Astrocyte of the hippocampus (primary cell): ENCODE results near the gene FAAP24.
"Not testable (repeated sequence)": the region's sequence is repeated elsewhere in the genome, so short reads cannot be mapped to it uniquely, and the experiment has no call there.

Source experiments
- DNase-seq: peaks from one replicate; pipeline ENCODE4 v3.0.0; 2011; ENCODE audit warnings: low read depth, low spot score

FAAP24 gene, protein sequence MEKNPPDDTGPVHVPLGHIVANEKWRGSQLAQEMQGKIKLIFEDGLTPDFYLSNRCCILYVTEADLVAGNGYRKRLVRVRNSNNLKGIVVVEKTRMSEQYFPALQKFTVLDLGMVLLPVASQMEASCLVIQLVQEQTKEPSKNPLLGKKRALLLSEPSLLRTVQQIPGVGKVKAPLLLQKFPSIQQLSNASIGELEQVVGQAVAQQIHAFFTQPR

DNA sequence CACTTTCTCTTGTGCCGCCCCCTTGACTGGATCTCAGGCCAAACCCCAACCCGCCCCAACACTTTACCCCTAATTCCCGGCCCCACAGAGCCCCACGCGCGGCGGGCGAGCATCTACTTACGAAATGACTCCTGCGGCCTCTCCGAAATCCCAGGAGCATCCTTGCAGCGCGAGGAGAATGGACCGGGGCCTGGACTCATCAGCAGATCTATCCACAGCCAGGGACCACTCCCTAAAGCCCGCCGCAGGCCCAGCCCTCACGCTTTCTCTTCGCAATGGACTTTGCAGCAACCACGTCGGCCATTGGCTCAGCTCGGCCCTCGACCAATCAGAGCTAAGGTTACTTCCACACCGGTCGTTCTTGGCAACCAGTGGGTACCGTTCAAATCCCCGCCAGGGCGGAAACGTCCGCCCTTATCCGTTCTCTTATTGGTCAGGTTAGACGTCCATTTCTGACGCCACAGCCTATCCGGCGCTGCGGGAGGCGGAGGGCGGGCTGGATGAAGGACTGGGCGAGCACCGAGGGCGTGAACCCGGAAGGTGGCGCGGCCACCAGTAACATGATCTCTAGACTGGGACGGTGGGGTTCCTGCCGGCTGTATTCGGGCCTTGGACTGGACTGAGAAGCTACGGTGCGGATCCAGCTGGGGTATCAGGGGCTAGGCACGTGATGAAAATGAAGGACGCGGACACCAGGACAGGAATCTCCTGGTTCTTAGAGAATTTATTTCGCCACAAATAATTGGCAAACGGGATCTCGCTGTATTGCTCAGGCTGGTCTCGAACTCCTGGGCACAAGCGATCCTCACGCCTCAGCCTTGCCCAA is at the start of gene FAAP24, which contains the start of gene CEP89:
Gene FAAP24 (plus strand): TSS at position 528 of the 826 bp plus-strand sequence. CDS start 955 bp downstream, outside the sequence.
Gene CEP89 (minus strand): TSS at position 244 of the 826 bp plus-strand sequence. CDS start 84 bp downstream, at position 160.
- DNase-seq, result peak; percentile 100

DNA sequence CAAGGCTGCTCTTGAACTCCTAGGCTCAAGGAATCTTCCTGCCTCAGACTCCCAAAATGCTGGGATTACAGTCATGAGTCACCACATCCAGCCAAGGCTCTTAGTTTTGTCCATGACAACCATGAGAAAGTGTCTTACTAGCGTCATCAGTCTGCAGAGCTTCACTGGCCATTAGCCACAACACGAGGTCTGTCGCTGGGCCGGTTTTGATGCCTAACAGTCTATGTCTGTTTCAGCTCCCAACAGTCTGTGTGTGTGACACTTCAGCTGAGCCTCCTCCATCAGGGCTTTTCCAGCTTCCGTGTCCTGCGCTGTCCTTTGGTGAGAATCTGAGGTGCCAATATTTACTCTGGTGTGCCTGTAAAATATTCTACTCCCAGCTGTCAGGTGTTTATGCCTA is 47.8 kb upstream of the FAAP24 start:
- no peak for DNase-seq

DNA sequence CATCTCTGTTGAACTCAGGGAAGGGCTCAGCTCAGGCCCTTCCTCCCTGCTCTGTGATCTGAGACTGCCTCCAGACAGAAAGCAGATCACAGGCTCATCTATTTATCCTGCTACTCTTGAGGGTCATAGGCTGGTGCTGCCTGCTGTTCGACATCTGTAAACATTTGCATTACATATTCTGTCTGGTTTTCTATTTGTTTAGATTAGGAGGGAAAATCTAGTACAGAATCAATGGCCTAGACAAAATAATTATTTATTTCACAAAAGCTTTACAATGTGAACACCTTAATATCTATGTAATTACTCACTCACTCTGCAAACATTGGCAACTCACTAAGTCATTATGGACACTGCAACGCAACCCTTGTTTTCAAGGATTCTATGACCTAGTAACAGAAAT is 43.2 kb upstream of the FAAP24 start:
- DNase-seq, result no peak

DNA sequence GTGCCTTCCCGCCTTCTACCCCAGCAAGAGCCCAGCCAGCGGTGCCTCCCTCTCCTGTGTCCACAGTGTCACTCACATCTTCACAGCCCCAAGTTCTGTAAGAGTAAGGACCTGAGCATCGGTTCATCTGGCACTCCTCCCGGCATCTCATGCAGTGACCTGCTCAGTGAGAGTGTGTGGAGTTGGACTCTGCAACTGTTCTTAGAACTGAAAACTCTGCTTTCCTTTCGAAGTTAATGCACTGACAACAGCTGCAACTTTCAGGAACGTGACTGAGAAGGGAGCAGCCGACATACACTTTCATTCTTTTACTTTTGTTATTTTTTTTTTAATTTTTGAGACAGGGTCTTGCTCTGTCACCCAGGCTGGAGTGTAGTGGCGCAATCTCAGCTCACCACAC is 41.5 kb upstream of the FAAP24 start:
- no peak for DNase-seq

DNA sequence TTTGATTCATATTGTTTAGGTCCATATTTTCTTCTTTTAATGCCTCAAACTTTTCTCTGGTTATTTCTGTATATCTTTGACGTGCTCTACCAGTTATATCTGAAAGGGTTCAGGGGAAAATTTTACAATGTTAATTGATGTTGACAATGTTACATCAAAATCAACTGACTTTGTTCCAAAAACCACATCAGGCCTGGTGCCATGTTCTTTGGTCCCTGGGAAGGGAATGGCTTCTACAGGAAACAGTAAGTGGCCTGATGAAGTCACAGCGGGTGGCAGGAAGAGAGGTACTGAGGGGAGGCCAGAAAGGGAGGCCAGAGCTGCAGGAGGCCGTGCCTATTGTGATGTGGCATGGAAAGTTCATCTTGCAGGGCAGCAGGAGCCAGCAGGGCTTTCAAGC is 38.5 kb upstream of the FAAP24 start:
- DNase-seq, result no peak

DNA sequence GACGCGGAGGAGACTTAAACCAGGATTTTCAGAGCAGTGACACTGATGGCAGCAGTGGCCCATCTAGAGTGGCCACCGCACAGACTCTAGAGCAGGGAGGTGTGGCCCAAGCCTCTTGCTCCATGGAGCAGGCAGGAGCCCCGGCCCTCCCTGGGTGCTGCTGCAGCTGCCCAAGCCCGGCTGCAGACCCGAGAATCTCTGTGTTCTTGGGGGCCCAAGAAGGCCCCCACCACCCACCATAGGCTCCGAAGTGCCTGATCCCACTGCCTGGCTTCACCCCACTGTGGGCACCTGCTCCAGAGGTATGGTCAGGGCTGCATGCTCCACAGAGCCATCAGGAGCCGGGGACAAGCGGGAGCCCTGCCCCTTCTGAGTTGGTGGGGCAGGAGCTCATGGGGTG is 36.4 kb upstream of the FAAP24 start:
- no peak for DNase-seq

DNA sequence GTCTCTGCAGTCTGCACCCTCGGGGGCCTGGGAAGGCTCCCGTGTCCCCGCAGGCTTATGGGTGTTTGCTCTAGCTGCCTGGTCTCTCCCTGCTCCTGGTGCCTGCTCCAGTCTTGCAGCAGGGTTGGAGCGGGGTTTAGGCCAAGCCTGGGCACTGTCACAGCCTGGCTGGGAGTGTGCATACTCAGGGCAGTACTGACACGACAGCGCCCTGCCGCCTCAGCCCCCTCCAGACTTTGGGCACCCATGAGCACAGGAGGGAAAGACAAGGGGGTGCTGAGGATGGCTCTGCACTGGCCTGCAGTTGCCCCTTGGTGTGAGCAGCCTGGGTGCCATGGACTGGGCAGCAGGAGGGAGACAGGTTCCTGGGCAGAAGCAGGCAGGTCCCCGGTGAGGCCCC is 36.0 kb upstream of the FAAP24 start:
- no peak for DNase-seq

DNA sequence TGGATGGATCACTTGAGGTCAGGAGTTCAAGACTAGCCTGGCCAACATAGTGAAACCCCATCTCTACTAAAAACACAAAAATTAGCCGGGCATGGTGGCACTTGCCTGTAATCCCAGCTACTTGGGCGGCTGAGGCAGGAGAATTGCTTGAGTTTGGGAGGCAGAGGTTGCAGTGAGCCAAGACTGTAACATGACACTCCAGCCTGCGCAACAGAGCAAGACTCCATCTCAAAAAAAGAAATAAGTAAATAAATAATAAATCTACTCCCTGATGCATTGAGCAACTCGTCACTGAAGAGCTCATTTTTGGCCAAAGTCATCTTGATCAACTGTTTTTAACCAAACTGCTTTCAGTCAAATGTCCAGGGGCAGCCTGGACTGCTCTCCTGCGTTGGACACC is 30.8 kb upstream of the FAAP24 start:
- not testable (repeated sequence) for DNase-seq

DNA sequence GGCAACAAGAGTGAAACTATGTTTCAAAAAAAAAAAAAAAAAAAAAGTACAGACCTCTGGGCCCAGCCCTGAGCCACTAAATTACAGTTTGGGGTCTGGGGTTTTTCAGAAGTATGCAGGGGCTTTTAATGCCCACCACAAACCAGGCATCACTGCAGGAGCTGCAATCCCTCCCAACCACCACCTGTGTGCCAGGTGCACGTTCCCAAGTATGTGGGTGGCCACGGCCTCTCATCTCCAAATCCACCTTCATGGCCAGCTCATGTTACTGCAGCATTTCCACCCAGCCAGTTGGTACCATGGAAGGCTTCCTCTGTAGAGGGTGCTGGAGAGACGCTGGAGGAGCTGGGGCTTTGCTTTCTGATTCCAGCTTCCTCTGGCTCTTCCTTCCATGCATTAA is 26.8 kb upstream of the FAAP24 start:
- no peak for DNase-seq

DNA sequence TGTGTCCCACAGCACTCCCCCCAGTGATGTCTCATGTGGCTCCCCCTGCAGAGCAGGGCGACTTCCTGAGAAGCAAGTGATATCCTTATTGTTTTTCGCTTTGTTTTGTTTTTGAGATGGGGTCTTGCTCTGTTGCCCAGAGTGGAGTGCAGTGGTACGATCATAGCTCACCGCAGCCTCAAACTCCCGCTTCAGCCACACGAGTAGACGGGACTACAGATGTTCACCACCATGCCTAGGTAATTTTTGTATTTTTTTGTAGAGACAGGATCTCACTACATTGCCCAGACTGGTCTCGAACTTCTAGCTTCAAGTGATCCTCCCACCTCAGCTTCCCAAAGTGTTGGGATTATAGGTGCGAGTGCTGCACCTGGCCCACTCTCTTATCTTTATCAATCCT is 5.3 kb upstream of the FAAP24 start:
- no peak for DNase-seq

DNA sequence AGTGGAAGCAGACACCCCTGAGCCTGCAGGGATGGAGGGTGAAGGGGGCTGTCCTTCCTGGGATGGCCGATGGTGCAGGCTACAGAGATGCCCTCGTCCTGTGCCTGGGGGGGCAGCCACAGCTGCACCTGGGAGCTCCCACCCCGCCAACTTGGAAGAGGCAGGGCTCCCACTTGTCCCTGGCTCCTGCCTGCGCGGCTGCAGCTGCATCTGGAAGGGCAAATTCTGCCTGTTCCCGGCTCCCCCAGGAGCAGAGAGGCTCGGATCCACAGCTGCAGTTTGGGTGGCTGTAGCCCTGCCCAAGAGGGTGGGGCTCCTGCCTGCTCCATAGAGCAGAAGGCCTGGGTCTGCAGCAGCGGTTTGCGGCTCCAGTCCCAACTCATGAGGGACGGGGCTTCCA is 2.5 kb upstream of the FAAP24 start:
- DNase-seq, result no peak

DNA sequence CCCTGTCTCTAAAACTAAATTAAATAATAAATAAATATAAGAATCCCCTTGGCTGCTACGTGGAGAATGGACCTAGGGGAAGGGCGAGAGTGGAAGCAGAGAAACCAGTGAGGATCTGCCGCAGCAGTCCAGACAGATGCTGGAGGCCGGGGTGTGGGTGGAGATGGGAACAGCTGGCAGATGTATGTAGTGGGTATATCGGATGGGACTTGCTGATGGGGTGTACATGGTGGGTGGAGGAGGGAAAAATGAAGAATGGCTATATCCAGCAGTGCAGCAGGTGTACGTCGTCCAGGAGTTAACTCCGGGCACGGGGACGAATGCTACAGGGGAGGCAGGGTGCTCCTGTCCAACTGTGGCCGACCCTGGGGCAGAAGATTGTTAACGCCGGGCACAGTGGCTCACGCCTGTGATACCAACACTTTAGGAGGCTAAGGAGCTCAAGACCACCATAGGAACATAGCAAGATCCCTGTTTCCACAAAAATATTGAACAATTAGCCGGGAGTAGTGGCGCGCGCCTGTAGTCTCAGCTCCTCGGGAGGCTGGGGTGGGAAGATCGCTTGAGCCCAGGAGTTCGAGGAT is 938 bp upstream of the FAAP24 start:
- peak; percentile 2 for DNase-seq

DNA sequence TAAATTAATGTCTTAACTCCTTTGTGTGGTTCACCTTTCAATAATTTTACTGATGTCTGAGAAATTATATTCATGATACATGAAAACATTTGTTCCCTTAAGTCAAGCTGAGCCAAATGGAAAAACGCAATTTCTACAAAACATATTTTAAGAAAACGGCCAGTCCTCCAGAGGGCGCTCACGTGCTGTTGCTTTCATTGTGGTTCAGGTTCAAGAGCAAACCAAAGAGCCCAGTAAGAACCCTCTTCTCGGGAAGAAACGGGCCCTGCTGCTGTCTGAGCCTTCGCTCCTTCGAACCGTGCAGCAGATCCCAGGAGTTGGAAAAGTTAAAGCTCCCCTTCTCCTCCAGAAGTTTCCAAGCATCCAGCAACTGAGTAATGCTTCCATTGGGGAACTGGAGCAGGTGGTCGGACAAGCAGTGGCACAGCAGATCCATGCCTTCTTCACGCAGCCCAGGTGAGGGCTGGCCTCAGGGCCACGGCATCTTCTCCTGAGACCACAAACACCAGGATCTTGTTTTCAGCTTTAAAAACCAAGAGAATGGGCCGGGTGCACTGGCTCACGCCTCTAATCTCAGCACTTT is 4.3 kb downstream of the FAAP24 start:
- peak; percentile 76 for DNase-seq

DNA sequence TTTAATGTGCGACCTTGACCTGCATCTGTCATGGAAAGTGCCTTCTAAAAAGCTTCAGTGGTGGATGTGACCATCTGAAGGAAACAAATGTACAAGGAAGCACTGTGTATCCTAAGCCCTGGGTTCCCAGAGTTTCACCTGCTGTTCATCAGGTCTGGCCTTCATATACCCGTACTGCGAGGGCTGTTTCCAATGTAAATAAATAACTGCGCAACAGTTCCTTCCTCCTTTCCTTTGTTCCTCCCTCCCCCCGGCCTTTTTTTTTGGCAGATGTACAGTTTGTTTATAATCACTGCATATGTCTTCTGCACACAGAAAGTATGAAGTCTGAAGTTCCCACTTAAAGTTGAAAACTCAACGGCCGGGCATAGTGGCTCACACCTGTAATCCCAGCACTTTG is 5.2 kb downstream of the FAAP24 start:
- DNase-seq, result no peak

DNA sequence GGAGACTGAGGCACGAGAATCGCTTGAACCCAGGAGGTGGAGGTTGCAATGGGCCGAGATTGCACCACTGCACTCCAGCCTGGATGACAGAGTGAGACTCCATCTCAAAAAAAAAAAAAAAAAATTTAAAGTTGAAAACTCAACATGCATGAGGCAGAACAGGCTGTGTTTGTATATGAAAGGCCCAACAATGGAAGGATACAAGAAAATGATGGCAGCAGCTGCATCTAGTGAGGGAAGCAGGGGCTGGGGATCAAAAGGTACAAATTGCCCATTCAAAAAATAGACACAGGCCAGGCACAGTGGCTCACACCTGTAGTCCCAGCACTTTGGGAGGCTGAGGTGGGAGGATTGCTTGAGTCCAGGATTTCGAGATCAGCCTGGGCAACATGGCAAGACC is 5.8 kb downstream of the FAAP24 start:
- DNase-seq, result not testable (repeated sequence)

DNA sequence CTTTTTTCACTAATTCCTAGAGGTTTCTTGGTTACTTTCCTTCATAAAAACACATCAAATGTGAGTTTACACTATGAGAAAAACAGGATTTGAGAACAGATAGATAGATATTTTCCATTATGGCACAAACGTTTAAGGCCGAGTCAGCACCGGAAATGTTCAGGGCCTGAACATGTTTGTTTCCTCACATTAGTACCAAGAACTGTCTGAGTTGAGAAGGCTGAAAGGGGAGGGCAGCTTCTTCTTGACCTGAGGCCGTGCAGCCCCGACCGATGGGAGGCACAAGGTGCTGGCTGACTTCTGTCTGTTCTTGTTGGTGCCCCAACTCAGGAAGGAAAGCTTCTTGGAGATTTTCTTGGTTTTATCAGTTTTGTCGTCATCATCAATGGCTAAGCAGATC is 7.8 kb downstream of the FAAP24 start:
- not testable (repeated sequence) for DNase-seq

DNA sequence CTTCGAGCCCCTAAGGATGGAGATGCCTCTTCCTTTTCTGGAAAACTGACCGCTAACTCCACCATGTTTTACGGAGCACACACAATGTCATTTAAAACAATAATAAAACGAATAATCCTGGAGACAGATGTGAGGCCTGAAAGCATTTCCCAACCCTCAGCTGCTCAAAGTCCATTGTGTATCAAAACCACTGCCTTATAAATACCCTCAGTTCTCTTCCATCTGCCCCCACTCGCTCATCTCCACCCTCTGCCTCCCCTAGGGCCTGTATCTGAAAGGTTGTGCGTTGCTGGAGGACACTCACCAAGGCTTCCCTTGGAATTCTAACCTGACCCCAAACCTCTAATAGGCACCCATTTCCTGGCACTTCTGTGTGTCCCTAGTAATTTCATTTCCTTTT is 10.4 kb downstream of the FAAP24 start:
- DNase-seq, result not testable (repeated sequence)

DNA sequence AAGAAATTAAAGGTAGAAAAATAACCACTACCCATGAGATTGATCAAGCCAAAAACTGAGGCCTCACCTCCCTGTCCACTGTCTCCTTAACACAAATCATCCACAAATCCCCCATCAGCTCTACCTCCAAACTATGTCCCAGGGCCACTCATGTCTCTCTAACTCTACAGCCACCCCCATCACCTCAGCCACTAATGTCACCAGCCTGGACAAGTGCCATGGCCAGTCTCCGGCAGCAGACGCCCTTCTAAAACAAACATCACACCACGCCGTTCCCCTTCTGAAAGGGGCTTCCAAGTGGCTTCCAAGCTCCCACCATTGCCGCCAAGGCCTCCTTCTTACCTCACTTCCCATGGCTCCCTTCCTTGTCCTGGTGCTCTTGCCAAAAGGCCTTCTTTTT is 16.2 kb downstream of the FAAP24 start:
- DNase-seq, result not testable (repeated sequence)

DNA sequence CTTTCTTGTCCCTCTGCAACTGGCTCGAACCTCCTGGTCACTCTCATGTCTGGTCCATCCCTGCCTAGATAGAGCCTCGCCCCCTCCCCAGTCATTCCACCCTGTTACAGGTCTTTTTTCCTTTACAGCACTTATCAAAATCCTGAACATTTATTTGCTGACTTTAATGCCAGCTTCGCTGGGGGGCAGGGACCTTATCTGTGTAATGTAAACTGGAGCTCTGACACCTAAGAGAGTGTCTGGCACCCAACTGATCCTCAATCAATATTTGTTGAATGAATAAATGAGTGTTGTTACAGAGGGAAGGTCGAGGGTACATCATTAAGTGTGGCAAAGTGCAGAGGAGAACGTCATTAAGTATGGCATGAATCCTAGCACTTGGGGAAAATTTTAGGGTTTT is 16.7 kb downstream of the FAAP24 start:
- DNase-seq, result no peak

DNA sequence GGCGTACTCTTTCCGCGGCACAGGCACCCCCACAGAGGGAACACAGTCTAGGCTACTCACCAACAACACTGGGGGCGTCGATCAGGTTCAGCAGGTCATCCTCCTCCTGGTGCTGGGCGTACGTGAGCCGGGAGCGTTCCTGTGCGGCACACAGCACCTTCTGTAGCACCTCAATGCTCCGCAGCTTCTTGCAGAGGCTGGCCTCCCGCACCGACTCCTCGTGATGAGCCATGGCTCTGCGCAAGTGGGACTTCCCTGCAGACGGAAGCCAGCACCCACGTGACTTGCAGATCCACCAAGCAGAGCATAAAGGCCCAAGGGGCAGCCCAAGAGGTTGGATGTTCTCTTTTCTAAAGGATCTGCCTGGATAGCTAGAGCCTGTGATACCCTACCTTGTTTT is 23.9 kb downstream of the FAAP24 start:
- DNase-seq, result not testable (repeated sequence)

DNA sequence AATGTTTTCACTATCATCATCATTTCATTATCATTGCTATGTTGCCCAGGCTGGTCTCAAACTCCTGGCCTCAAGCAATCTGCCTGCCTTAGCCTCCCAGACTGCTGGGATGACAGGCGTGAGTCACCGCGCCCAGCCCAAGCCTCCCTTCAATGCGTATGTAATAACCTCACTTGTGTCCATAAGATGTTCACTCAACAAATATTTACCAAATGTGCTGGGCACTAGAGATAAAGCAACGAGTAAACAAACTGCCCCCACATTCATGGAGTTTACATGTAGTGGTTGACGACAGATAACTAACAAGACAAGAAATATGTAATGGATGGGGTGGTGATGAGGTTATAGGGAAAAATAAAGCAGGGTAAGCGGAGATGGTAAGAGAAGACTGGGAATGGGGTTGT is 25.0 kb downstream of the FAAP24 start:
- DNase-seq, result not testable (repeated sequence)

DNA sequence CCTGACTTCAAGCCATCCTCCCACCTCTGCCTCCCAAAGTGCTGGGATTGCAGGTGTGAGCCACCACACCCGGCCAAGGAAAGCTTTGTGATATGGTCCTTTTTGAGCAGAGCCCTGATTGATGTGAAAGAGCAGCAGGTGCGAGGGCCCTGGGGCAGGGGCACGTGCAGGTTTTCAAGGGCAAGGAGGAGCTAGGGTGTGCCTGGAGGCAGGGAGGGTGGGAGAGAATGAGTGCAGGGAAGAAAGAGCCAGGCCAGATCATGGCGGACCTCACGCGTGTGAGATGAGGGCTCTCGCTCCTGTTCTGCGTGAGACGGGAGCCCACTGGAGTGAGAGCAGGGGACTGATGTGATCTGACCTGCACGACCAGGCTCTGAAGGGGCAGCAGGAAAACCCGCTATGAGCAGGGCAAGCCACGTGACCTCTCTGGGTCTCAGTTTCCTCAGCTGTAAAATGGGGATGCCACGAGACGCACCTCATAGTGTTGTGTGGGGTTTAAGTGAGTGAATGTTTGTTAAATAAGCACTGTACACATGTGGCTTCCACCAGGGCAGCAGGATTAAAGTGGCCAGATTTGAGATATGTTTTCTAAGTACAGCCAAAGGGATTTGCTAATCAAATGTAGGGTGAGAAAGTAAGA is 25.8 kb downstream of the FAAP24 start:
- no peak for DNase-seq
